ENCODE measurements around the gene CERS3. TPM values are rescaled to one million over a fixed set of nuclear protein-coding genes. Genes with fewer than 3 reads are reported as not detected.
A peak's percentile ranks its signal among the peaks of the same experiment; 100 is the strongest.

Gene CERS3
- polyA plus RNA-seq, 3 donors, result 0.04 TPM; not detected in 2

DNA sequence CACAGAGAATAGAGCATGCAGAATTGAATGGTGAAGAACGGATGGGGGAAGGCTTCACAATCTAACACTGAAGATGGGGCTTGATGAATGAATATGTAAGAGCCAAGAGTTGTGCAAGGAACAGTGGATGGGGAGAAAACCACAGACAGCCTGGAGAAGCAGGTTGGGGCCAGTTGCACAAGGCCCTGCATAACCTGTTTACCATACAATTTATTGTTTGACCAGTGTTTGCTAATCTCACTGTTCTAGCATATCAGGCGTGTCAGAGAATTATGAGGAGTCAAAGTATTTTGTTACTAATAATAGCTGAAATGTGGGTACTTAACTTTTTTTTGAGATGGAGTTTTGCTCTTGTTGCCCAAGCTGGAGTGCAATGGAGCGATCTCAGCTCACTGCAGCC lies 36.8 kb upstream of the CERS3 start:
- Histone ChIP-seq H3K27ac (ENCODE audit: low read depth in 1 of 2, low read length in 2 of 2) (peak overlapping the region in 1 of 2 donors; percentile 7), H3K27me3 (ENCODE audit: control insufficient read depth in 2 of 2, insufficient read depth in 2 of 2, low read length in 2 of 2) (no peaks in the 10 kb centered on the region), H3K9ac (ENCODE audit: insufficient read depth, low read length, poor library complexity, severe bottlenecking) (no peak overlapping the region), H3K79me2 (ENCODE audit: insufficient read depth, low read length) (no peaks in the 10 kb centered on the region), H3K9me3 (replicated peaks in 1 of 2; ENCODE audit: control insufficient read depth in 1 of 2, insufficient read depth in 1 of 2, low read length in 2 of 2) (no peaks in the 10 kb centered on the region), H3K36me3 (replicated peaks in 1 of 2; ENCODE audit: control insufficient read depth in 1 of 2, insufficient read depth in 2 of 2, low read length in 2 of 2) (peaks cover 9 to 23% of the 10 kb centered on the region in 2 donors), H3K4me2 (replicated peaks; ENCODE audit: extremely low read depth, low read length, poor library complexity, severe bottlenecking) (no peak overlapping the region), H4K20me1 (ENCODE audit: insufficient read depth, low read length) (no peaks in the 10 kb centered on the region), H3K4me1 (ENCODE audit: control insufficient read depth in 1 of 2, insufficient read depth in 2 of 2, low read length in 2 of 2) (peaks cover 14 to 24% of the 10 kb centered on the region in 2 donors), H2AFZ (ENCODE audit: insufficient read depth, low read depth, low read length, poor library complexity, severe bottlenecking) (no peak overlapping the region), H3K4me3 (replicated peaks in 1 of 3; ENCODE audit: low read depth in 2 of 3, low read length in 3 of 3) (no peak overlapping the region)
- no peaks in the 10 kb centered on the region for H3K27me3 Mint-ChIP-seq (ENCODE audit: low read depth in 3 of 3)
- peak overlapping the region in 1 of 7 donors; percentile 76 for H3K27ac Mint-ChIP-seq
- WGBS (ENCODE audit: insufficient coverage), result 83% methylated on average over 2 of the region's 3 CpGs
- H3K9me3 Mint-ChIP-seq, result no peaks in the 10 kb centered on the region
- intact Hi-C loops (cut with micrococcal nuclease), result no loop called here
- no peak for DNase-seq
- H3K4me1 Mint-ChIP-seq, result peaks cover 17% of the 10 kb centered on the region
- no peak overlapping the region for H3K4me3 Mint-ChIP-seq
- H3K36me3 Mint-ChIP-seq, result peaks cover 23 to 28% of the 10 kb centered on the region in 2 donors
- TF ChIP-seq, protein P1, sequence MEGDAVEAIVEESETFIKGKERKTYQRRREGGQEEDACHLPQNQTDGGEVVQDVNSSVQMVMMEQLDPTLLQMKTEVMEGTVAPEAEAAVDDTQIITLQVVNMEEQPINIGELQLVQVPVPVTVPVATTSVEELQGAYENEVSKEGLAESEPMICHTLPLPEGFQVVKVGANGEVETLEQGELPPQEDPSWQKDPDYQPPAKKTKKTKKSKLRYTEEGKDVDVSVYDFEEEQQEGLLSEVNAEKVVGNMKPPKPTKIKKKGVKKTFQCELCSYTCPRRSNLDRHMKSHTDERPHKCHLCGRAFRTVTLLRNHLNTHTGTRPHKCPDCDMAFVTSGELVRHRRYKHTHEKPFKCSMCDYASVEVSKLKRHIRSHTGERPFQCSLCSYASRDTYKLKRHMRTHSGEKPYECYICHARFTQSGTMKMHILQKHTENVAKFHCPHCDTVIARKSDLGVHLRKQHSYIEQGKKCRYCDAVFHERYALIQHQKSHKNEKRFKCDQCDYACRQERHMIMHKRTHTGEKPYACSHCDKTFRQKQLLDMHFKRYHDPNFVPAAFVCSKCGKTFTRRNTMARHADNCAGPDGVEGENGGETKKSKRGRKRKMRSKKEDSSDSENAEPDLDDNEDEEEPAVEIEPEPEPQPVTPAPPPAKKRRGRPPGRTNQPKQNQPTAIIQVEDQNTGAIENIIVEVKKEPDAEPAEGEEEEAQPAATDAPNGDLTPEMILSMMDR (IDR thresholded peaks at IDR 0.05), result no peak

DNA sequence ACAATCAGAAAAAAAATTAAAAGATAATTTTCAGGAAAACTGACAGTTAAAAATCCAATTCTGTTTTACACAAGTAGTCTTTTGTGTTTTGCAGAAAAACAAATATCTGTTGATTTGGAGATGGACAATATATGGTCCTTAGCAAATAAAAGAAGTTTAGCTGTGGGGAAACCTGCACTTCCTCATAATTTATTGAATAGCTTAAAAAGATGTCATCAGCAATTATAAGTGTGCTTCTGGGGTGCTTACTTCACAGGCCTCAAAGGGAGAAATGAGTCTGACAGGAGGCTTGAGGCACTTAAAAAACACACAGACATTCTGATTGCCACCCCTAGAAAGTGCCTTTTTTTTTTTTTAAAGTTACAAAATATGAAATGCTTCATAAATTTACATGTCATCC lies 31.6 kb upstream of the CERS3 start:
- H3K4me2 ChIP-seq (replicated peaks; ENCODE audit: extremely low read depth, low read length, poor library complexity, severe bottlenecking), result no peak overlapping the region
- Mint-ChIP-seq H3K4me1 (peaks cover 26% of the 10 kb centered on the region), H3K4me3 (no peak overlapping the region), H3K27ac (peak overlapping the region; percentile 73 to 88 (median 82)), H3K36me3 (peaks cover 0 to 7% of the 10 kb centered on the region in 2 donors), H3K9me3 (peaks cover 2 to 21% (median 15%) of the 10 kb centered on the region in 7 donors), H3K27me3 (ENCODE audit: low read depth in 3 of 3) (no peaks in the 10 kb centered on the region)
- no peaks in the 10 kb centered on the region for H3K27me3 ChIP-seq (ENCODE audit: control insufficient read depth in 2 of 2, insufficient read depth in 2 of 2, low read length in 2 of 2)
- H3K4me1 ChIP-seq (ENCODE audit: control insufficient read depth in 1 of 2, insufficient read depth in 2 of 2, low read length in 2 of 2), result peaks cover 28 to 31% of the 10 kb centered on the region in 2 donors
- no peaks in the 10 kb centered on the region for H4K20me1 ChIP-seq (ENCODE audit: insufficient read depth, low read length)
- H3K36me3 ChIP-seq (replicated peaks in 1 of 2; ENCODE audit: control insufficient read depth in 1 of 2, insufficient read depth in 2 of 2, low read length in 2 of 2), result no peaks in the 10 kb centered on the region
- H2AFZ ChIP-seq (ENCODE audit: insufficient read depth, low read depth, low read length, poor library complexity, severe bottlenecking), result no peak overlapping the region
- no peaks in the 10 kb centered on the region for H3K79me2 ChIP-seq (ENCODE audit: insufficient read depth, low read length)
- H3K9me3 ChIP-seq (replicated peaks in 1 of 2; ENCODE audit: control insufficient read depth in 1 of 2, insufficient read depth in 1 of 2, low read length in 2 of 2), result no peaks in the 10 kb centered on the region
- TF ChIP-seq, protein P1 (IDR thresholded peaks at IDR 0.05), result no peak
- H3K9ac ChIP-seq (ENCODE audit: insufficient read depth, low read length, poor library complexity, severe bottlenecking), result no peak overlapping the region
- intact Hi-C loops (cut with micrococcal nuclease), result no loop called here
- H3K4me3 ChIP-seq (replicated peaks in 1 of 3; ENCODE audit: low read depth in 2 of 3, low read length in 3 of 3), result no peak overlapping the region
- peak; percentile 43 to 59 (median 56) for DNase-seq
- H3K27ac ChIP-seq (ENCODE audit: low read depth in 1 of 2, low read length in 2 of 2), result peak overlapping the region; percentile 60 to 68
